Measurements from ENCODE around the gene MFF.
"Not testable (repeated sequence)": the region's sequence is repeated elsewhere in the genome, so short reads cannot be mapped to it uniquely, and the experiment has no call there.

The MFF gene

GRCh38 chr2:227341553-227341952, 16.5 kb downstream of the MFF start:
- in situ Hi-C loops (cut with HindIII; ENCODE audit: low pct_unique_long_range_greater_than_20kb, low sequenced_read_pairs), result no loop called here
- TF ChIP-seq JUND (IDR thresholded peaks at IDR 0.05; ENCODE audit: low read depth), result no peak
- no peak for DNase-seq (ENCODE audit: low read depth in 1 of 2, low spot score in 1 of 2)

GRCh38 chr2:227344231-227344630, 19.2 kb downstream of the MFF start:
- in situ Hi-C loops (cut with HindIII; ENCODE audit: low pct_unique_long_range_greater_than_20kb, low sequenced_read_pairs), result no loop called here
- DNase-seq (ENCODE audit: low read depth in 1 of 2, low spot score in 1 of 2), result no peak
- TF ChIP-seq JUND (IDR thresholded peaks at IDR 0.05; ENCODE audit: low read depth), result no peak

- no peak for TF ChIP-seq JUND (IDR thresholded peaks at IDR 0.05; ENCODE audit: low read depth)
- DNase-seq (ENCODE audit: low read depth in 1 of 2, low spot score in 1 of 2), result no peak
- in situ Hi-C loops (cut with HindIII; ENCODE audit: low pct_unique_long_range_greater_than_20kb, low sequenced_read_pairs), result no loop called here
Measured at GRCh38 chr2:227347117-227347516, 22.1 kb downstream of the MFF start.

- in situ Hi-C loops (cut with HindIII; ENCODE audit: low pct_unique_long_range_greater_than_20kb, low sequenced_read_pairs), result no loop called here
- DNase-seq (ENCODE audit: low read depth in 1 of 2, low spot score in 1 of 2), result no peak
- TF ChIP-seq JUND (IDR thresholded peaks at IDR 0.05; ENCODE audit: low read depth), result no peak
Measured at GRCh38 chr2:227348324-227348723, 23.3 kb downstream of the MFF start.

GRCh38 chr2:227349989-227350612, 25.1 kb downstream of the MFF start:
- TF ChIP-seq JUND (IDR thresholded peaks at IDR 0.05; ENCODE audit: low read depth), result no peak
- DNase-seq (ENCODE audit: low read depth in 1 of 2, low spot score in 1 of 2), result no peak
- in situ Hi-C loops (cut with HindIII; ENCODE audit: low pct_unique_long_range_greater_than_20kb, low sequenced_read_pairs), result no loop called here

GRCh38 chr2:227351639-227352038, 26.6 kb downstream of the MFF start:
- TF ChIP-seq JUND (IDR thresholded peaks at IDR 0.05; ENCODE audit: low read depth), result no peak
- in situ Hi-C loops (cut with HindIII; ENCODE audit: low pct_unique_long_range_greater_than_20kb, low sequenced_read_pairs), result no loop called here
- no peak for DNase-seq (ENCODE audit: low read depth in 1 of 2, low spot score in 1 of 2)

- in situ Hi-C loops (cut with HindIII; ENCODE audit: low pct_unique_long_range_greater_than_20kb, low sequenced_read_pairs), result no loop called here
Measured at GRCh38 chr2:227360351-227360750, 35.3 kb downstream of the MFF start.

GRCh38 chr2:227363756-227364155, 38.7 kb downstream of the MFF start:
- DNase-seq (ENCODE audit: low read depth in 1 of 2, low spot score in 1 of 2), result no peak
- no peak for TF ChIP-seq JUND (IDR thresholded peaks at IDR 0.05; ENCODE audit: low read depth)
- in situ Hi-C loops (cut with HindIII; ENCODE audit: low pct_unique_long_range_greater_than_20kb, low sequenced_read_pairs), result no loop called here

More at GRCh38 chr2:227360351-227360750, 35.3 kb downstream of the MFF start:
- no peak for TF ChIP-seq JUND (IDR thresholded peaks at IDR 0.05; ENCODE audit: low read depth)
- no peak for DNase-seq (ENCODE audit: low read depth in 1 of 2, low spot score in 1 of 2)

- DNase-seq (ENCODE audit: low read depth in 1 of 2, low spot score in 1 of 2); in situ Hi-C loops (cut with HindIII; ENCODE audit: low pct_unique_long_range_greater_than_20kb, low sequenced_read_pairs): not testable (repeated sequence)
Measured at GRCh38 chr2:227364585-227365263, 39.7 kb downstream of the MFF start.

GRCh38 chr2:227365833-227366232, 40.8 kb downstream of the MFF start:
- TF ChIP-seq JUND (IDR thresholded peaks at IDR 0.05; ENCODE audit: low read depth), result no peak
- in situ Hi-C loops (cut with HindIII; ENCODE audit: low pct_unique_long_range_greater_than_20kb, low sequenced_read_pairs), result no loop called here
- DNase-seq (ENCODE audit: low read depth in 1 of 2, low spot score in 1 of 2), result no peak

- in situ Hi-C loops (cut with HindIII; ENCODE audit: low pct_unique_long_range_greater_than_20kb, low sequenced_read_pairs), result no loop called here
- no peak for TF ChIP-seq JUND (IDR thresholded peaks at IDR 0.05; ENCODE audit: low read depth)
- DNase-seq (ENCODE audit: low read depth in 1 of 2, low spot score in 1 of 2), result no peak
Measured at GRCh38 chr2:227366769-227367426, 41.8 kb downstream of the MFF start.

- no peak for TF ChIP-seq JUND (IDR thresholded peaks at IDR 0.05; ENCODE audit: low read depth)
- in situ Hi-C loops (cut with HindIII; ENCODE audit: low pct_unique_long_range_greater_than_20kb, low sequenced_read_pairs), result no loop called here
- no peak for DNase-seq (ENCODE audit: low read depth in 1 of 2, low spot score in 1 of 2)
Measured at GRCh38 chr2:227367427-227367795, 42.4 kb downstream of the MFF start.

- DNase-seq (ENCODE audit: low read depth in 1 of 2, low spot score in 1 of 2), result no peak
- TF ChIP-seq JUND (IDR thresholded peaks at IDR 0.05; ENCODE audit: low read depth), result no peak
- in situ Hi-C loops (cut with HindIII; ENCODE audit: low pct_unique_long_range_greater_than_20kb, low sequenced_read_pairs), result no loop called here
Measured at GRCh38 chr2:227368574-227368973, 43.5 kb downstream of the MFF start.

All from T47D (cell line).